Cardiac fibroblast (primary cell): ENCODE measurements around the gene PATJ.
"Not testable (repeated sequence)": the region's sequence is repeated elsewhere in the genome, so short reads cannot be mapped to it uniquely, and the experiment has no call there.

Experiments
- DNase-seq, 2 donors: peaks; one replicate each; pipeline versions ENCODE4 v3.0.0 to v3.0.0-alpha.2; 2010; ENCODE audit warnings: low read depth in 2 of 2
- H3K4me3 ChIP-seq, 2 donors: replicated peaks in 1 of 2; 1 replicate in 1 of 2; 2 replicates in 1 of 2; pipeline ENCODE4 v1.5.1; 2011; ENCODE audit warnings: low read depth in 2 of 2, low read length in 2 of 2, mild to moderate bottlenecking in 2 of 2, moderate library complexity in 1 of 2
- TF ChIP-seq, protein P1 (sequence below): IDR thresholded peaks from one replicate; pipeline ENCODE4 v1.5.1; 2011; ENCODE audit warnings: low read depth, mild to moderate bottlenecking, low read length, inconsistent platforms

PATJ gene

GRCh38 chr1:61953790-61954150, 211.5 kb downstream of the PATJ start:
- H3K4me3 ChIP-seq: no peak overlapping the region
- no peak for DNase-seq
- TF ChIP-seq, protein P1, sequence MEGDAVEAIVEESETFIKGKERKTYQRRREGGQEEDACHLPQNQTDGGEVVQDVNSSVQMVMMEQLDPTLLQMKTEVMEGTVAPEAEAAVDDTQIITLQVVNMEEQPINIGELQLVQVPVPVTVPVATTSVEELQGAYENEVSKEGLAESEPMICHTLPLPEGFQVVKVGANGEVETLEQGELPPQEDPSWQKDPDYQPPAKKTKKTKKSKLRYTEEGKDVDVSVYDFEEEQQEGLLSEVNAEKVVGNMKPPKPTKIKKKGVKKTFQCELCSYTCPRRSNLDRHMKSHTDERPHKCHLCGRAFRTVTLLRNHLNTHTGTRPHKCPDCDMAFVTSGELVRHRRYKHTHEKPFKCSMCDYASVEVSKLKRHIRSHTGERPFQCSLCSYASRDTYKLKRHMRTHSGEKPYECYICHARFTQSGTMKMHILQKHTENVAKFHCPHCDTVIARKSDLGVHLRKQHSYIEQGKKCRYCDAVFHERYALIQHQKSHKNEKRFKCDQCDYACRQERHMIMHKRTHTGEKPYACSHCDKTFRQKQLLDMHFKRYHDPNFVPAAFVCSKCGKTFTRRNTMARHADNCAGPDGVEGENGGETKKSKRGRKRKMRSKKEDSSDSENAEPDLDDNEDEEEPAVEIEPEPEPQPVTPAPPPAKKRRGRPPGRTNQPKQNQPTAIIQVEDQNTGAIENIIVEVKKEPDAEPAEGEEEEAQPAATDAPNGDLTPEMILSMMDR: no peak

GRCh38 chr1:61955261-61955660, 213.0 kb downstream of the PATJ start:
- TF ChIP-seq, protein P1: no peak
- DNase-seq: no peak
- H3K4me3 ChIP-seq: no peak overlapping the region

- DNase-seq: no peak
- TF ChIP-seq, protein P1: no peak
- H3K4me3 ChIP-seq: no peak overlapping the region
Measured at GRCh38 chr1:61956016-61956645, 213.9 kb downstream of the PATJ start.

DNA sequence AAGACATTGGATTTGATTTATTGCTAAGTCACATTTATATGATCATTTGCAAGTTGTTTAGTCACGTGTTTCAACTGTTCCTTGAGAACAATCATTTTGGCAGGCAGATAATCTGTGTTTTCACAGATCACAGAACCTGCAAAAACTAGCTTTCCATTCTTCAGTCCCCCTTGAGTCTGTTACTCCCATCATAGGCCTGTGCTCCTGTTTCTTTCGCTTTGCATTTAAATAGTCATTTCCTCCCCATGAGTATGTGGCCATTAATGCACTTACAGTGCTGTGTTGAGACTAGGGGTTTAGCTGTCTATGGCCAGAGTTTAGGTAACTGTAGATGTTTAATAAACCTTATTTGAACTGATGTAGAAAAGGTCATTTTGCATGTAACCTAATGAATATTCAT, 214.5 kb downstream of the PATJ start:
- TF ChIP-seq, protein P1: no peak
- no peak overlapping the region for H3K4me3 ChIP-seq

DNA sequence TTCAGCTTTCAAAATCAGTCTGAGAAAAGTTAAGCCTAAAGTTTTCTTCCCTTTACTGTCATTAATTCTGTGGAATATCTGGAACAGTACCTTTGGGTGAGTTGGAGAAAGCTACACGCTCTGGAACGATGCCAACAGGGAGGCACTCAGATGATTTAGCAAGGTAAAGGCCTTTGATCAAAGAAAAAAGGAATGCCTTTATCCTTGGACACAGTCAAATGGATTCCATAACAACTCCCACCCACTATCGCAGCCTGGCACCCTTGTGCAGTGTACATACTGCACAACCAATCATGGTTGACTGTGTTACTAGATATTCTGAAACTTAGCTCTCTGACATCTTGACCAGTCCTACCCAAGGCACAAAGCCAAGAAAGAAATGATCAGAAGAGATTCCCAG, 218.7 kb downstream of the PATJ start:
- DNase-seq: no peak
- no peak overlapping the region for H3K4me3 ChIP-seq
- TF ChIP-seq, protein P1: no peak

More for the DNA sequence above, 214.5 kb downstream of the PATJ start:
- DNase-seq: no peak

- TF ChIP-seq, protein P1: no peak
- no peak overlapping the region for H3K4me3 ChIP-seq
- DNase-seq: no peak
Measured at GRCh38 chr1:61962631-61963030, 220.4 kb downstream of the PATJ start.

DNA sequence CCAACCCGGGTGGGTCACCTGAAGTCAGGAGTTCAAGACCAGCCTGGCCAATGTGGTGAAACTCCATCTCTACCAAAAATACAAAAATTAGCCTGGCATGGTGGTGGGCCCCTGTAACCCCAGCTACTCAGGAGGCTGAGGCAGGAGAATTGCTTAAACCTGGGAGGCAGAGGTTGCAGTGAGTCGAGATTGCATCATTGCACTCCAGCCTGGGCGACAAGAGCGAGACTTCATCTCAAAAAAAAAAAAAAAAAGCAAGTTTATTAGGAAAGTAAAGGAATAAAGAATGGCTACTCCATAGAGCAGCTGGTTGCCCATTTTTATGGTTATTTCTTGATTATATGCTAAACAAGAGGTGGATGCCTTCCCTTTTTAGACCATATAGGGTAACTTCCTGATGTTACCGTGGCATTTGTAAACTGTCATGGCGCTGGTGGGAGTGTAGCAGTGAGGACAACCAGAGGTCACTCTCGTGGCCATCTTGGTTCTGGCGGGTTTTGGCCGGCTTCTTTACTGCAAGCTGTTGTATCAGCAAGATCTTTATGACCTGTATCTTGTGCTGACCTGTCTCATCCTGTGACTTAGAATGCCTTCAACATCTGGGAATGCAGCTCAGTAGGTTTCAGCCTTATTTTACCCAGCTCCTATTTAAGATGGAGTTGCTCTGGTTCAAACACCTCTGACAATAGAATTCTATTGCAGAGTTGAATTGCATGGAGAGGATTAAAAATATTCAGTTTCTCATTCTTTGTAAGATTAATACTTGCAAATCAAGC, 224.4 kb downstream of the PATJ start:
- H3K4me3 ChIP-seq, DNase-seq: not testable (repeated sequence)
